Hematopoietic multipotent progenitor cell treated with erythropoietin and hydrocortisone succinate and interleukin-3 and kit ligand, for 4 days (in vitro differentiated cells): ENCODE data around the gene CABCOCO1.
A peak's percentile ranks its signal among the peaks of the same experiment; 100 is the strongest.

Experiments used
- DNase-seq: peaks from one replicate; pipeline ENCODE4 v3.0.0-alpha.2; 2015

CABCOCO1 gene

DNA sequence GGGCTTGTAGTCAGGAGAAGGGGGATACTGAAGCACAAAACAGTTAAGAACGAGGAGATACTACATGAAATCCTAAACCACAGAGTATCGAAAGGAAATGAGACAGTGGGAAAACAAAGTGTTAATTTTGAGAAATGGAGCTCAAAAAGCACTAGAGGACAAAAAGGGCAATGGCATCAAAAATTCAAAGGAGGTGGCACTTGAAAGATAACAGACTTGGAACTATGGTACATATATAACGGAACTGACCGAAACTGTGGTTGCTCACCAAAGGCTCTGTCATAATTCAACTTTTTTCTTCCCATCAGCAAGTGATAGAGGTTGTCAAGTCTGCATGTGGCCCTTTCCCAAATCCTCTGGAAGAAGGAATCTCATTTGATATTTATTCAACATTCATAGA is 97.0 kb downstream of the CABCOCO1 start:
- peak; percentile 47 for DNase-seq

DNA sequence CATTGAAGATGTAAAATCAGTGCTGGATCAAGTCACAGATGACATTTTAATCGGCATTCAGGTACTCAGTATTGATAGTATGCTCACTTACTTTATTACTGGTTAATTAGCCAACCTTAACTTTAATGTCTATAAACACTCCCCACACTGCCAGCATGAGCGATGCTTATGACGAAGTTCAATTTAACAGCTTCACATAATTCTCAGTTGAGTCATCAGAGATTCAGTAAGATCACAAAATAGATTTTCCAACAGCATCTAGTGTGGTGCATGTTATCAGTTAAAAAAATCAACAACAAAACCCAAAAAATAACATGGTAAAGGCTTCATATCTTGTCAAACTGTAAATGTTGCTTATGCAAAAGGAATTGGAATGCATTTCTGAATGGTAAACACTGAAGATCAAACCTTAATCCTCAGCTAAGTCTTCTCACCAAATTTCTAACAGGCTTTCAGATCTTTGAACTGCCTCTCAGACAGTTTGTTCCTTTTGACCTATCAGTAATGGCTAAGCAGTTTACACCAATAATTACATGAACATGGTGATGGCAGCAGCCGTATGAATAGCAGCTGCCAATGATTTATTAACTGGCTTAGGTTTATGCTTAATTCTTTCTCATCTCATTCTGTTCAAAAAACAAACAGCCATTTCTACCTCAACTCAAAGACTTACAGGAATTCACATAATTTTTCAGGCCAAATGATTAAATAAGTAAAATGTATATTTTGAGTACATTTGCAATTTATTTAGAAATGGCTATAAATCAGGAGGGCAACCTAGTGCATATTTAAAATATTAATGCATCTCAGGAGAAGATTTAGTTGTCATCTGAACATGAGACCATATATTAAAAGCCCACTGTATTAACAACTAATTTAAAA is 98.5 kb downstream of the CABCOCO1 start:
- DNase-seq, result peak; percentile 38

DNA sequence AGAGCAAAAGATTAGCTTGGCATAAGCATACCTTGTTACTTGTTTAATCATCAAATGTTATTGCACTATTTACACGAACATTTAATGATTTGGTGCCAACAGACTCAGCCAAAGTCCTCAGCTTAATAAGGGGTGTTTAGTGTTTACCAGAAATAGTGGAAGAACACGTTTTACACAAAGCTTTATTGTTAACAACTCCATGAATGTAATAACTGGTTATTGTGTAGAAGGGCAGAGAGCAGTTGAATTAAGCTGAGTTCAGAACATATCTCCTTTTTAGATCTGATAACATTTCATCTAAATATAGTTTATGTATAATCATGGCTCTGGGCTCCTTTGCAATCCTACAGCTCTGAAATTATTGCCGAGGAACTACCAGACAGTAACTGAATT is 99.1 kb downstream of the CABCOCO1 start:
- DNase-seq, result no peak

DNA sequence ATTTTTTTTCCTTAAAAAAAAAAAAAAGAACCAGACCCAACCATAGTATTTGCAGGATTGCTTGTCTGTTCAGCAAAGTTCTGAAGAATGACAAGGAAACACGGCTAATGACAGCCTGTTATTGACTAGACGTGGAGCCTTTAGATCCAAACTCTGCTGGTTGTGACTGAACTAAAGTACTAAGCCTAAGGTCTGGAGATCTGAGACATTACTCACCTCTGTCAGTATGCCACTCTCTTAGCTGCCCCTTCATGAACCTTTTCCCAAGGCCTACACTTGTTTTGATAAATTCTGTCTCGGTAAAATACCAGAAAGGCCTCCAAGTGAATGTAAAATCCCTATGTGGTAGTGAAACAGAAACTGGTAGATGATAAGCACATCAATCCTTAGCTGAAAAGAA is 101.0 kb downstream of the CABCOCO1 start:
- no peak for DNase-seq

DNA sequence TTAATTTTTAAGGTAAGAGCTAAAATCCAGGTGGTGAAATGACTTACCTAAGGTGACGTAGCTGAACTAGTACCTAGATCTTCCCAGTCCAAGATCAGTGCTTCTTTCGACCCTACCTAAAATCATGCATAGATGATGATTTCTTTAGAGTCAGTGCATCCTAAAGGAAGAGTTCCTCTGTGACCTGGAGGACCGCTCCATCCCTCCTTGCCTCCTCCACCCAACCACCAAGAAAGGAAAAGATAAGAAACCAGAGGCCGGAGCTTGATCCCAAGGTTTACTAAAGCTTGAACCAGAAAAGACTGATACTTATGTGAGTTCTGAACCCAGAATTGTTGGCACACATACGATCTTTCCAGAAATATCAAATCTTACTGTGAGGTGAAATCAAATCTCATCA is 101.8 kb downstream of the CABCOCO1 start:
- DNase-seq, result no peak

DNA sequence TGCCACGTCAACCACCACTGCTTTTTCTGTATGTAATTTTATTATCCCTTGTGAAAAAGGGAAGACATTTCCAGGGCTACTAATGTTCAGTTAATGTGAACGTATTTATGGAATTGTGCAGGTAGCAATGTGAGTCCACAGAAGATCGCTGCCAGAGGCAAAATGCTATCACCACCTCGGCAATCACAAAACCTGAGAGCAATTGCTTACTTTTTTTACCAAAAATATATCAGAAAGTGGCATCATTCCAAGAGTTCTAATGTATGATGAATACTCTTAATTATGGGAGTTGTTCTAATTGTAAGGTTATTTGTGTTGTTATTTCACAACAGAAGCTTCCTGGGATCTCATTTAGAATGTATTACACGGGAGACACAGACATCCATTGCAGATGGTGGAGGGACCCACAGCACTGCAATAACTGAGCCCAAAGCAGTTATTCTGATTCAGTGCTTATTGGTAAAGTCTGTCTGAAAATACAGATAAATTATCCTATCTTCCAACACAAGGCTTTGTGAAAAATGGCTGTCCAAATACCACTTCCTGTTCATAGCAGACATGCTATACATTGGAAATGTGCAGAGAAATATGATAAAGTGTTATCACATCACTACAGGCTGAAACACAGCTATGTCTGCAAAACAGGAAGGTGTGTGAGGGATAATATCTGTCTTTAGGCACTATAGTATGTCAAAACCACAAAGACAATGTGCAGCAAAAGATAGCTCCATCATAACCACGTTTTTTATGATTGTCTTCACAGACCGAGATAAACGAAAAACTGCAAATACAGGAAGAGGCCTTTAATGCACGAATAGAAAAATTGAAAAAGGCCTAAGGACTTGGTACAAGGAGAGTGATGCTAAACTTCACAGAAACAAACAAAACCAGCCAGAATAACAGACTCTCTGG is 102.7 kb downstream of the CABCOCO1 start:
- DNase-seq, result peak; percentile 99

DNA sequence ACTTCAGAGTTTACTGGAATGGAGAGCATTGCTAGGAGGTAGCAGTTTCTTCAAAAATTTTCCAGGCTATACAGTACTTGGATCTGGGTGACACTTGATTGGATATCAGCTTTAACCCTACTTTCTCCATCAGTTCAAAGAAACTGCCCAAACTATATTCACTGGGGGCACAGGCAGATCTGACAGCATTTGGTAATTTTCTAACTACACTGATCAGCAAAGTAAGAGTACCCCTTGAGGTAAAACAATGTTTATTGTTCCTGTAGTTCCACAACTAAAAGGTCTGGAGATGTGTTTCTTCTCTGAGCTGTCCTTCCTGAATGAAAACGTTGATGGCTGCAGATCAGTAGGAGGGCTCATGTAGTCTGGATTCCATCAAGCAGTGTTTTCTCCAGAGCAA is 104.2 kb downstream of the CABCOCO1 start:
- DNase-seq, result no peak

DNA sequence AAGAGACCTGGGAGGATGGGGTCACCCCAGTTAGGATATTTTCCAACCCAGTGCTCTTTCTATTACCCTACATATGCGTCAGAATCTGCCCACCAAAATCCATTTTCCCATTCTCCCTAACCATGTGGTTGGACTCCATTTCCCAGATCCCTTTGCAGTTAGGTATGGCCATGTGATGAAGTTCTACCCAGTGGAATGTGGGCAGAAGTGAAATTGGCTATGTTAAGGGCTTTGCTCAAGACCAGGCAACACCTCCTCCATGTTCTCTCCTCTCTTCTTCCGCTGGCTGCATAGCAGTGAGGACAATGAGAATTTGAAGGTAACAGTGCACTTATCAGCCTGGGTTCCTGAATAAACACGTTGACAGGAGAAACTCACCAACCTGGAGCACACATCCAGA is 111.3 kb downstream of the CABCOCO1 start:
- no peak for DNase-seq

DNA sequence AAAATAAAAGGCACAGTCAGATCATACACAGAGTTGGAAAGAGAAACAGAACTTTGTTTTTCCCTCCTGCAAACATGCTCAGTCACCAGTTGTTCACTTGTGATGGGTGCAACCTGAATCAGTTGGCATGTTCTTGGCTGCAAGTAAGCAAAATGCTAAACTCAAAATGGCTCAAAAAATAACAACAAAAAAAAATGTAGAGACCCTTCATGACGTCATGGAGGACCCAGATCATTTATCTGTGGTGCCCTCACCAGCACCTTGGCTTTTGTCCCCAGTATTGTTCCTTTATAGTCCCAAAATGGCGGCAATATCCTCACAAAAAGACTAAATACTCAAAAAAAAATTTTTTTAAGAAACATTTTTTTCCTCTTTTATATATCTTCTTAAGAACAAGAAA is 112.4 kb downstream of the CABCOCO1 start:
- no peak for DNase-seq

DNA sequence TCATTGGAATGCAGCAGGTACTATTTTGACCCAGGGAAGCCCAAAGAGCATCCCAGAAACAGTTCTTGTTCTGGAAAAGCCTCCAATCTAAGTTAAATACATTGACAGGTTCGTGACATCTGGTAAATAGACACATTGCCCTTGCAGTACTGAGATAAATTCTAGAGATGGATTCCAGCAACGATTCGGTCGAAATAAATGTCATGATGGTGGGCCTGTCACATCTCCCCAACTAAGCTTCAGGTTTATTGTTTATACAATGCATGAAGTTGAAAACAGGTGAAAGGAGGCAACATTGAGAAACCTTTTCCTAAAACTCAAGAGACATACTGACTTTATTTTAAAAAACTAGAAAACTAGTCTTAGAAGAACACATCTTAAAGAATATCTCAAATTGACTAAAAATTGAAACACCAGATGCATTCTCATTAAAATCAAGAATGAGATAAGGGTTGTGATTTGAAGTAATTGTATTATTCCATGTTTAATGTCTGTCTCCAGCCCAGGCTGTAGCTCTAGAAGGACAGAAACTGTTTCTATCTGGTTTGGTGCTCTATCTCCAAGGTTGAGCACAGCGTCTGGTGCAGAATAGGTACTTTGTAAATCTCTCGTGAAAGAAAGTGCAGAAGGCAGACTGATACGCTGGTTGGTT is 114.0 kb downstream of the CABCOCO1 start:
- no peak for DNase-seq

DNA sequence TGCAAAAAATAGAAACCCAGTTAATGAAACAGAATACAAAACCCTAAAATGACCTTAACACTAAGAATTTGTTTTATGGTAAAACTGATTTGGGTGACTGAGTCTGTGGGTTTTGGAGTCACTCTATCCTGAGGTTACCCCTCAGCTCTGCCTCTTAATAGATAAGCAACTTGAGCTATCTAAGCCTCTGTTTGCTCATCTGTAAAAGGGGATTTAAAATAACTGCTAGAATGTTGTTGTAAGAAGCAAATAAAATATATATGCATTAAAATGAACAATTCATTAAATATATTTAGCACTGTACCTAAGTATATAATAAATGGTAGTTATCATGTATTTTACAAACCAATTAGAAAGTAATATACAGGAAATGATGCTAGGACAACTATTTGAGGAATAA is 115.4 kb downstream of the CABCOCO1 start:
- peak; percentile 70 for DNase-seq

DNA sequence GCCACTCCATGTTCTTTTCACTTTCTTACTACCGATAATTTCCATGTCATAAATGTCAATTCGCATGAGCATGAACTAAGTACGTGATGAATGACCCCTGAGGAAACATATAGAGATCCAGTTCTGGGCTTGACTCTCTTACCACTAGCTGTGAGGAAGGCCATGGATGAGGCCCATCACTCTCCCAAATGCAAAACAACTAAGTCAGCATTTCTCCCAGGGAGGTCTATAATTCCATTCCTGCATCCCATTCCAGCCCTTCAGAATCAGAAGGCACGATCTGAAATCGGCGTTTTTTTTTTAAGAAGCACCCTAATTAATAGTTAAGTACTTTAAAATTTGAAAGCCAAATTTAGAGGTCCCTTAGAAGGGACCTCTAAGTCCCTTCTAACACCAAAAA is 116.5 kb downstream of the CABCOCO1 start:
- DNase-seq, result no peak

DNA sequence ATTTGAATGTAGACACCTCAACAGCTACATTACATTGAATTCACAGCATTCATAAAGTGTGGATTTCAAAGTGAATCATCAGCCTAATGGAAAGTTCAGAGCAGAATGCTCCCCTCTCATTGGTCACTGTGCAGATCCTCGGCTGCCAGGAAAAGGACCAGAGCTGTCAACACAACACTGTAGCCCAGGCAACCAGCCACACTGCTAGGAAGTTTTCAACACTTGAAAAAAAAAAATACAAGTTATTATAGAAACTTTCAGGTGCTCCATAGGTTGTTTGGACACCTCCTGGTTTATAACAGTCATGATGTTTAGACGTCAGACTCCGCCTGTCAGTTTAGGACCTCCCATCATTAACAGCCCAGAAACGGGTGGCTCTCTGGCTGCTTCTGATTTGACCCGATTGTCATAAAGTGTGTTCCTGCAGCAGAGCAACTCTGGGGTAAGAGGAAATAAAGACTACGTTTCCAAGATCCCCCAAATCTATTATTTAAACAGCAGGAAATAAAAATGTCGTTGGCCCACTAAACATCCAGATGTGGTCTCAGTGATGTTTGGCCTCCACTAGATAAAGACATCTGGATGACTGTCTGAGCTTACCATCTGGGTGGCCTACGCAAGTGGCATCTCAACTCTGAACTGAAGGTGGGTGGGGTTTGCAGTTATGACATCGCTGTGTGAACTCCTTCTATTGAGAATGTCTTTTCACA is 117.4 kb downstream of the CABCOCO1 start:
- peak; percentile 96 for DNase-seq

DNA sequence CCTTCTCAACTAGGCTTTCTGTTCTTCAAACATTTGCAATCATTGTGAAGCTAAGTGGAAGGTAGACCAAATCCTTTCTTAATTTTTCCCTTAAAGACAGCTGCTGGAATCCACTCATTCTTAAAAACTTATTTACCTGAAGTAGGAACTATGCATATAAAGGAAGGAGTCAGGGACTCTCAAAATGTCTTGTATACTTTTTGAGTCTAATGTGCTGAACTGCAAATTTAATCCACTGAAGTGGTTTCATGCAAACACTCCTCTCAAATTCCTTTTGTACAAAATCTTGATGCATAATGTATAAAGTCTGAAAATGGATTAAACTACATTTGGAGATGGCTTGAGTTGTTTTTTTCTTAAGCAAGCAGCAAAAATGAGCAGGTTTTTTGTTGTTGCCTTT is 118.0 kb downstream of the CABCOCO1 start:
- no peak for DNase-seq

DNA sequence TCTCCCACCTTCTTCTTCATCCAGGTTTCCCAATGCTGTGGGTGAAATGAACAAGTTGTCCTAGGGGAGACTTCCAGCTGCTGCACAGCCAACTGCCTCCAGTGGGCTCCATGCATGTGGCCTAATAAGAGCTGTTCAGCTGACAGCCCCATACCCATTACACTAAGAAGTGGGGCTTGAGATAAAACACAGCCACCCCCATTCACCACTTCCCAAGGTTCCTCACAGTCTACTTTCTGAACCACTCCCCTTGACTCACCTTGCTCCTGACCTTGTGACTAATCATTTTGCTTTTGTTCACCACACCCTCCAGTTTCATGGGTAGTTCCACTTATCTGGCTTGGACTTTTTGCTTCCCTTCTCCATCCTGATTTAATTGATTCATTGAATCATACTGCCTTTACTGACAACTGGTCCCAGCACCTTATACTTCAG is 119.3 kb downstream of the CABCOCO1 start:
- peak; percentile 31 for DNase-seq

DNA sequence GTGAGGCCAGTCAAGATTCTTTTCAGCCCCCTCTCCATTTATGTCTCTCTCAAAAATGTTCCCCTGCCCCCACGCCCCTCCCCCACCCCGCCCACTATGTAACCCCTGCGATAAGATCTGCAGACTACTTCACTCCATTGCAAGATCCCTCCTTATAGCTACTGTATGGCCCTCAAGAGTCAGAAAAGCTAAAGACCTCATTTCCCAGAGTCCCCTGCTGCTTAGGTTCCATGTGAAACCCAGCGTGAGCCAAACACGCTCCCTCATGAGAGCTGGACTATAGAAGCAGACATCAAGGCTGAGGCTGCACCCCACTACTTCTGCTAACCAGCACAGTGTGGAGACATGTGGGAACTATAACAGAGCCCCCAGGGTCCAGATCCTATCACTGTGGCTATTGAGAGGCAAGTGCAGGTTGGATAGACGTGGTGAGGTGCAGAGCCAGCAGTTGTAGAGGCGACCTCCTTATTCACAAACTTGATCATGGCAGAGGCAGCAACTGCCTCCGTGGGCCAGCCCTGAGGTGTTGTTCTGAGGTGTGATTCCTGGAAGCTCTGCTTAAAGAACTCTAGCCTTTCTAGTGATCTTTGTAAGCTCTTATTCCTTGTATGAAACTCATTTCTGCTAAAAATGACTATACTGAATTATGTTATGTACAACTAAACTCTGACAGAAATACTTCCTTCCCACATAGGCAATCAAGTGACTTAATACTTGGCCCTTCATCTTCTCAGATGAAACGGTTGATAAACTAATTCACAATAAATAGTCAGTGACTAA is 121.8 kb downstream of the CABCOCO1 start:
- DNase-seq, result no peak

DNA sequence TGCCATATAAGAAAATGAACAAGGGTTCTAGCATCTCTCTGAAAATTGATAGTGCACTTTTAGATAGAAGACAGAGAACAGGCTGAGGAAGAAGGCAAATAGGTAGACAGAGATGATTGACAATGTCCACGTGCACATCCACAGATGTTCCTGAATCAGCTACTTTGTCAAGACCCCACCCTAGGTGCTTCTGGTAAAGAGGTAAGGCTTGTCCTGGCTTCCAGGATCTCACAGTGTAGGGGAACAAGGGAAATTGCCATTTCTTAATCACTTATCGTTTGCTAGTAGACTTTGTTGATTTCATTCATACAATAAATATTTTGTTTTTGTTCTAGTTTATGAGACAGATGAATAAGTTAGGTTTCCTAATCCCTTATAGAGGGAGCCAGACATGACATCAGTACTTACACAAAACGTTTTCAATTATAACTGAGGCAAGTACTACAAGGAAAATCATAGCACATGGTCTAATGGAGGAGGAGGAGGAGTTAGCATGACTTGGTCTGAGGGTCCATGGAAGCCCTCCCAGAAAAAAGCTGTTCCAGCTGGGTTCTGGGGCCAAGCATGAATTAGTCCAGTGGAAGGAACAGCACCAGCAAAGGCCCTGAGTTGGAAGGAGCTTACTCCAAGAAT is 122.9 kb downstream of the CABCOCO1 start:
- DNase-seq, result no peak

DNA sequence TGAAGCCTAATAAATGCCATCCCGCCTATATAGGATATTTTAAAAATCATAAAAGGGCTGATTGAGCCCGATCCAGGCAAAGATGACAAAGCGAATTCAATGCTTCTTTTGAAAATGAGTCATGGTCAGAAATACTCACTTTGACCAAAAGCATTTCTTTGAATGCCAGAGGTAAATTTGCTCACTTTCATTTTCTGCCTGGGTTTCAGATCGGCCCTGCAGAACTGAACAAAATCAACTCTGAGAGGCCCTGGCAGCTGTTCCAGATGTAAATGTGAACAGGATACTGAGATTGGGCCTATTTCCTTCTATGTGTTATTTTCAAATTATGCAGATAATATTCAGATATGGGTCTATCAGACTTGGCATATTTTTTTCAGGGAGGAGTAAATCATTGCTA is 124.0 kb downstream of the CABCOCO1 start:
- DNase-seq, result peak; percentile 50

DNA sequence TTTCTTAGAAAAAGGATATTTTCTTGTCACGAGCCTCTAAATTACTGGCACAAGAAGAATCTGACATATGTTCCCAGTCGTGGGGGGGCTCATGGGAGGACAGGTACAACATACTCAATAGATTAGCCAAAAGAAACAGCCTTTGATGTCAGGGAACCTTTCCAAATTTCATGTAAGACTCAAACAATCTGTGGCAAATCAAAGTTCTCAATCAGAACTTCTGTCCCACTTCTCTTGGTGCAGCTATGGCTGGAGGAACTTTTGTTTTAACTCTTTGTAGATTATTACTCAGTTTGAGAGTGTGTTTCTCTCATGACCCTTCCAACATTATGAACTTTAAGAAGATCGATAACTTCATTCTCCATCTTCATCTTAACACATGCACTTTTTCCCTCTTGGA is 124.4 kb downstream of the CABCOCO1 start:
- no peak for DNase-seq

DNA sequence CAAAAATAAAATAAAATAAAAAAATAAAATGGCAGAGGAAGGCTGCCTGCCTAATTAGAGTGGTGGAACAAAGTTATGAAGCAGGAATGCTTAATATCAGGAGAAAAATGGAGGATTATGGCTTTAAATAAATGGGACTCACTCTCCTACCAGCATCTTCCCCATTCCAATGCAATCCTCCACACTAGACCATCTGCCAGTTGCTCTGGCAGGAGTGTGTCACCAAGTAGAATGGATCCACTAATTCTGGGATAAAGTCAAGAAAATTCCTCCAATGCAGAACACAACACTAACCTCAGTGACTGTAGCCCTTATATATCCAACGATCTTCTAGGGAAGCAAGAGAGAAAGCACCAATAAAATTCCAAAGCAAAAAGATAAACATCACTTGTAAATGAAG is 126.3 kb downstream of the CABCOCO1 start:
- no peak for DNase-seq

DNA sequence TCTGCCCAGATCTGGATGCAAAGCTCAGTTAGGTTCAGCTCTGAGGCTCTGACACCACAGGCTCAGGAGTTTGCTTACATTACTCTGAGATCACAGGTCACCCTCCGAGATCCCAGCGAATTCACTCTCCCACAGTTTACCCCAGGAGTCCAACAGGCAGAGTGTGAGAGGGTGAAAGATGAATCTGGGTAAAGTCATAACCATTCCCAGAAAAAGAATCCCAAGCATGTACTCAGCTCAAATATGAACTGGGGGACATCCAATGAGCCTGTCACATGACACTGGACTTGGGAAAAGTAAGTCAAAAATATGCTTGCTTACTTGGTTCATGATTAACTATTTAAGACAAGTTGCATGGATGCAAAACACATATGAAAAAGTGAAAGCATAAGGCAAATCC is 128.5 kb downstream of the CABCOCO1 start:
- no peak for DNase-seq
